Neural cell (in vitro differentiated cells): Measurements from ENCODE around the gene ZNF638. TPM values are rescaled to one million over a fixed set of nuclear protein-coding genes. Genes with fewer than 3 reads are reported as not detected.

Experiments
- H2AFZ ChIP-seq: fragments of 200-600, 300-800 bp; sonication (generic), shearing (Covaris generic); 2 replicates; pipeline ENCODE4 v1.6.0; 2014; ENCODE audit warnings: low read depth, mild to moderate bottlenecking, antibody characterized with exemption, low read length, moderate library complexity
- H3F3A ChIP-seq: fragments of 200-600 bp; shearing (Covaris generic); 2 replicates; pipeline ENCODE4 v1.6.1; 2016; ENCODE audit warnings: mild to moderate bottlenecking, moderate library complexity, mixed read lengths, antibody characterized with exemption, low read length; ENCODE audit not compliant: insufficient read depth, poor library complexity, severe bottlenecking
- H3K27ac ChIP-seq: fragments of 200-600, 300-800 bp; sonication (generic), shearing (Covaris generic); 2 replicates; pipeline ENCODE4 v1.5.1; 2014; ENCODE audit warnings: mild to moderate bottlenecking, low read length, moderate library complexity
- H3K27me3 ChIP-seq: fragments of 300-800, 200-600 bp; sonication (generic), shearing (Covaris generic); 2 replicates; pipeline ENCODE4 v1.6.0; 2014; ENCODE audit warnings: mild to moderate bottlenecking, low read depth, low read length, moderate library complexity; ENCODE audit not compliant: insufficient read depth
- H3K36me3 ChIP-seq: fragments of 300-800, 200-600 bp; sonication (generic), shearing (Covaris generic); 2 replicates; pipeline ENCODE4 v1.5.1; 2014; ENCODE audit warnings: mild to moderate bottlenecking, antibody characterized with exemption, low read length, moderate library complexity; ENCODE audit not compliant: insufficient read depth
- H3K4me2 ChIP-seq: fragments of 300-800, 200-600 bp; sonication (generic), shearing (Covaris generic); 2 replicates; pipeline ENCODE4 v1.6.0; 2014; ENCODE audit warnings: mild to moderate bottlenecking, low read length
- H3K4me3 ChIP-seq: fragments of 300-800, 200-600 bp; sonication (generic), shearing (Covaris generic); 2 replicates; pipeline ENCODE4 v1.5.1; 2014; ENCODE audit warnings: mild to moderate bottlenecking, low read length, moderate library complexity
- H3K79me2 ChIP-seq: fragments of 200-600 bp; shearing (Covaris generic); replicated peaks from 2 replicates; pipeline ENCODE4 v1.6.0; 2014; ENCODE audit warnings: mild to moderate bottlenecking, low read length, moderate library complexity; ENCODE audit not compliant: insufficient read depth
- H3K9ac ChIP-seq: fragments of 300-800, 200-600 bp; sonication (generic), shearing (Covaris generic); 2 replicates; pipeline ENCODE4 v1.6.1; 2016; ENCODE audit warnings: mild to moderate bottlenecking, low read length, mixed read lengths
- H3K9me2 ChIP-seq: fragments of 200-600 bp; shearing (Covaris generic); 2 replicates; pipeline ENCODE4 v1.6.1; 2016; ENCODE audit warnings: mild to moderate bottlenecking, low read length, mixed read lengths; ENCODE audit not compliant: insufficient read depth
- H3K9me3 ChIP-seq: fragments of 200-600, 300-800 bp; sonication (generic), shearing (Covaris generic); 2 replicates; pipeline ENCODE4 v1.6.1; 2016; ENCODE audit warnings: mild to moderate bottlenecking, mixed run types, low read length, moderate library complexity, mixed read lengths
- H4K20me1 ChIP-seq: fragments of 200-600 bp; shearing (Covaris generic); 2 replicates; pipeline ENCODE4 v1.6.1; 2016; ENCODE audit warnings: mild to moderate bottlenecking, mixed run types; ENCODE audit not compliant: insufficient read depth
- CTCF ChIP-seq: fragments of 450-650 bp; IDR thresholded peaks from 2 replicates; pipeline ENCODE4 v1.5.1; 2014; ENCODE audit warnings: antibody characterized with exemption, mild to moderate bottlenecking, moderate library complexity; ENCODE audit not compliant: poor library complexity, severe bottlenecking
- EP300 ChIP-seq: fragments of 450-650 bp; conservative IDR thresholded peaks from 2 replicates; pipeline ENCODE4 v1.6.1; 2014; ENCODE audit warnings: antibody characterized with exemption, mild to moderate bottlenecking, moderate library complexity; ENCODE audit not compliant: poor library complexity, severe bottlenecking
- EZH2 ChIP-seq: fragments of 200-600, 300-800 bp; shearing (Covaris generic), sonication (generic); IDR thresholded peaks from 2 replicates; pipeline ENCODE4 v1.6.1; 2014; ENCODE audit warnings: antibody characterized with exemption, low read length, borderline replicate concordance, mild to moderate bottlenecking; ENCODE audit not compliant: insufficient read depth, poor library complexity, severe bottlenecking
- MXI1 ChIP-seq: fragments of 450-650 bp; conservative IDR thresholded peaks from 2 replicates; pipeline ENCODE4 v1.6.1; 2014; ENCODE audit warnings: antibody characterized with exemption, mild to moderate bottlenecking; ENCODE audit not compliant: poor library complexity, severe bottlenecking
- POLR2AphosphoS5 ChIP-seq: IDR thresholded peaks from 2 replicates; pipeline ENCODE4 v1.6.1; 2012
- RAD21 ChIP-seq: fragments of 450-650 bp; conservative IDR thresholded peaks from 2 replicates; pipeline ENCODE4 v1.6.1; 2014; ENCODE audit warnings: antibody characterized with exemption, mild to moderate bottlenecking, moderate library complexity
- REST ChIP-seq: IDR thresholded peaks from 2 replicates; pipeline ENCODE4 v1.6.1; 2012; ENCODE audit warnings: borderline replicate concordance
- SMC3 ChIP-seq: fragments of 450-650 bp; conservative IDR thresholded peaks from 2 replicates; pipeline ENCODE4 v1.6.1; 2014; ENCODE audit warnings: antibody characterized with exemption, mild to moderate bottlenecking, moderate library complexity; ENCODE audit not compliant: poor library complexity
- TAF1 ChIP-seq: IDR thresholded peaks from 2 replicates; pipeline ENCODE4 v1.6.1; 2012; ENCODE audit warnings: low read depth
- polyA plus RNA-seq: library from polyadenylated mRNA; depleted of rRNA; stranded (reverse); fragments of >200 nt; gene quantifications from 2 replicates; pipeline ENCODE4 v1.2.3, GENCODE V29; 2014

The ZNF638 gene
- polyA plus RNA-seq, 1 donor from 2014 or later: 308 TPM

- H4K20me1 ChIP-seq: no peaks in the 10 kb centered on the region
- no peaks in the 10 kb centered on the region for H3K9me3 ChIP-seq
- H3F3A ChIP-seq: no peaks in the 10 kb centered on the region
- H3K4me2 ChIP-seq: no peak overlapping the region
- H3K4me3 ChIP-seq: no peak overlapping the region
- no peak overlapping the region for H3K27ac ChIP-seq
- peaks cover 25% of the 10 kb centered on the region for H3K36me3 ChIP-seq
- no peaks in the 10 kb centered on the region for H3K9me2 ChIP-seq
- peaks cover 4% of the 10 kb centered on the region for H3K79me2 ChIP-seq
- TF ChIP-seq EP300 (no peak), SMC3 (no peak), MXI1 (no peak), TAF1 (no peak), REST (no peak), POLR2AphosphoS5 (no peak), CTCF (no peak)
- no peak overlapping the region for H2AFZ ChIP-seq
- H3K27me3 ChIP-seq: no peaks in the 10 kb centered on the region
- no peak overlapping the region for H3K9ac ChIP-seq
Measured at GRCh38 chr2:71389384-71390072, 57.9 kb downstream of the ZNF638 start.

- H3F3A ChIP-seq: no peaks in the 10 kb centered on the region
- no peaks in the 10 kb centered on the region for H3K79me2 ChIP-seq
- H3K36me3 ChIP-seq: peaks cover 18% of the 10 kb centered on the region
- no peak overlapping the region for H2AFZ ChIP-seq
- no peak for TF ChIP-seq RAD21
- no peak for TF ChIP-seq REST
- TF ChIP-seq CTCF: no peak
- TF ChIP-seq EP300: no peak
- no peak for TF ChIP-seq EZH2
- no peak for TF ChIP-seq TAF1
- TF ChIP-seq SMC3: no peak
- no peak for TF ChIP-seq POLR2AphosphoS5
- H4K20me1 ChIP-seq: no peaks in the 10 kb centered on the region
- no peak overlapping the region for H3K27ac ChIP-seq
- no peak overlapping the region for H3K4me3 ChIP-seq
- H3K9me2 ChIP-seq: no peaks in the 10 kb centered on the region
- H3K9me3 ChIP-seq: no peaks in the 10 kb centered on the region
- no peak overlapping the region for H3K9ac ChIP-seq
- H3K27me3 ChIP-seq: no peaks in the 10 kb centered on the region
- no peak overlapping the region for H3K4me2 ChIP-seq
Measured at GRCh38 chr2:71393216-71393615, 61.6 kb downstream of the ZNF638 start.
